Spleen (tissue), 7 donors: ENCODE measurements around the gene MYO10.

Source experiments
- CTCF ChIP-seq, 11 experiments: fragments of 200-600 bp in 7 of 11; fragments of 450-650 bp in 4 of 11; sonication (generic) in 4 of 11; IDR thresholded peaks in 8 of 11; conservative IDR thresholded peaks in 3 of 11; 1 replicate in 7 of 11; 2 replicates in 4 of 11; pipeline versions ENCODE4 v1.4.0 to v1.8.0; 2016 to 2021; ENCODE audit warnings: antibody characterized with exemption in 11 of 11, inconsistent platforms in 4 of 11, mild to moderate bottlenecking in 1 of 11
- POLR2A ChIP-seq, 3 donors: fragments of 450-650 bp; IDR thresholded peaks; one replicate each; pipeline ENCODE4 v1.5.1; 2017; ENCODE audit warnings: antibody characterized with exemption in 3 of 3, mild to moderate bottlenecking in 1 of 3
- POLR2AphosphoS5 ChIP-seq, 3 donors: sonication (generic); formaldehyde crosslinking; IDR thresholded peaks; one replicate each; pipeline ENCODE4 v1.5.1; 2017; ENCODE audit warnings: antibody characterized with exemption in 3 of 3
- donor health status: DM: no; HTN: no; CAD: no; lungs with moderate emphysema.
- donor health status: DM: no; HTN: no; CAD: no.
- donor health status: DM: no; HTN: no; CAD: no.

- no peak for TF ChIP-seq CTCF (IDR thresholded peaks at IDR 0.05 in 8 of 11, conservative IDR thresholded peaks at IDR 0.05 in 3 of 11)
- TF ChIP-seq POLR2A (IDR thresholded peaks at IDR 0.05) = no peak
- TF ChIP-seq POLR2AphosphoS5 (IDR thresholded peaks at IDR 0.05) = no peak
These were observed 76.7 kb downstream of the MYO10 start for GRCh38 chr5:16859346-16859745.
